AG08395 (cell line): ENCODE data around the gene EFHD2.

ENCODE experiments used
- DNase-seq: peaks from one replicate; pipeline ENCODE4 v3.0.0; 2012; ENCODE audit warnings: mixed read lengths, low spot score

The EFHD2 gene

GRCh38 chr1:15476927-15477326 is 67.2 kb downstream of the EFHD2 start:
- no peak for DNase-seq

- no peak for DNase-seq
Measured at GRCh38 chr1:15477646-15478212, 68.0 kb downstream of the EFHD2 start.
